K562 (cell line): Measurements from ENCODE around the gene METTL25B. TPM values are rescaled to one million over a fixed set of nuclear protein-coding genes. Genes with fewer than 3 reads are reported as not detected.

ENCODE experiments used
- ADNP ChIP-seq: fragments of 200-800 bp; sonication (Bioruptor generic); IDR thresholded peaks from 2 replicates; pipeline ENCODE4 v1.6.1; 2016; ENCODE audit warnings: missing genetic modification characterization, missing compliant biosample characterization
- ATF7 ChIP-seq: fragments of 450-650 bp; IDR thresholded peaks from 2 replicates; pipeline ENCODE4 v1.7.1; 2014; ENCODE audit warnings: mild to moderate bottlenecking, moderate library complexity
- CBX2 ChIP-seq: fragments of 200-600 bp; sonication (generic); IDR thresholded peaks from one replicate; pipeline ENCODE4 v1.6.1; 2012; ENCODE audit warnings: mild to moderate bottlenecking, low read length, inconsistent platforms; ENCODE audit not compliant: insufficient read depth, poor library complexity, severe bottlenecking
- ZNF263 ChIP-seq: sonication (generic); formaldehyde crosslinking; IDR thresholded peaks from 2 replicates; pipeline ENCODE4 v1.8.0; 2022; ENCODE audit warnings: mild to moderate bottlenecking, missing genetic modification reagents, borderline replicate concordance
- ZSCAN29 ChIP-seq: fragments of 450-650 bp; IDR thresholded peaks from 2 replicates; pipeline ENCODE4 v1.6.1; 2017
- polyA plus RNA-seq, 8 experiments: library from polyadenylated mRNA; depleted of rRNA in 4 of 8; stranded (reverse) in 5 of 8; unstranded in 3 of 8; fragments of >200 nt; fragmentation: Nextera tagmentation in 2 of 8; fragmentation: Illumina TruSeq in 1 of 8; extraction: Ambion mirVana in 2 of 8; extraction: Trizol in 1 of 8; gene quantifications; 2 replicates each; pipeline versions ENCODE4 v1.2.1 to v1.2.3, GENCODE V29; 2011 to 2014; ENCODE audit warnings: inconsistent platforms in 1 of 8, missing spikeins in 1 of 8
- total RNA-seq, 7 experiments: library from RNA; depleted of rRNA in 6 of 7; stranded (reverse); fragments of >200 nt in 6 of 7; fragmentation: Illumina TruSeq in 2 of 7; extraction: Trizol in 2 of 7; gene quantifications; 2 replicates each; pipeline versions ENCODE4 v1.2.1 to v1.2.3, GENCODE V29; 2011 to 2021; ENCODE audit warnings: low replicate concordance in 1 of 7
- TF ChIP-seq, protein P1 (sequence below), 2 experiments: IDR thresholded peaks; 2 replicates each; pipeline ENCODE4 v1.6.1; 2011; ENCODE audit warnings: borderline replicate concordance in 1 of 2, control low read depth in 1 of 2, low read depth in 1 of 2, low read length in 1 of 2, mild to moderate bottlenecking in 1 of 2, mixed read lengths in 1 of 2, moderate library complexity in 1 of 2; ENCODE audit not compliant: insufficient read depth in 1 of 2, insufficient read length in 1 of 2, poor library complexity in 1 of 2, severe bottlenecking in 1 of 2; ENCODE audit errors: extremely low read depth in 1 of 2
- TF ChIP-seq, protein P2 (sequence below), 2 experiments: fragments of 450-650 bp; conservative IDR thresholded peaks; 2 replicates each; pipeline ENCODE4 v1.6.1; 2017; ENCODE audit warnings: mild to moderate bottlenecking in 2 of 2, moderate library complexity in 2 of 2
- TF ChIP-seq, protein P3 (sequence below), 2 experiments: fragments of 450-650 bp in 1 of 2; sonication (generic) in 1 of 2; formaldehyde crosslinking in 1 of 2; IDR thresholded peaks; 2 replicates each; pipeline versions ENCODE4 v1.7.1 to v1.9.0; 2016 to 2022; ENCODE audit warnings: inconsistent platforms in 1 of 2, mild to moderate bottlenecking in 1 of 2, missing genetic modification reagents in 1 of 2
- TF ChIP-seq, protein P4 (sequence below): sonication (generic); formaldehyde crosslinking; IDR thresholded peaks from 2 replicates; pipeline ENCODE4 v1.8.0; 2022; ENCODE audit warnings: mild to moderate bottlenecking, missing genetic modification reagents

Gene METTL25B
- total and polyA plus RNA-seq, 9 of the 15 experiments (the other 6 are each of a cell fraction or from before 2014, with no cell fraction given) = 7.7 to 48.3 (median 33.1) TPM

DNA sequence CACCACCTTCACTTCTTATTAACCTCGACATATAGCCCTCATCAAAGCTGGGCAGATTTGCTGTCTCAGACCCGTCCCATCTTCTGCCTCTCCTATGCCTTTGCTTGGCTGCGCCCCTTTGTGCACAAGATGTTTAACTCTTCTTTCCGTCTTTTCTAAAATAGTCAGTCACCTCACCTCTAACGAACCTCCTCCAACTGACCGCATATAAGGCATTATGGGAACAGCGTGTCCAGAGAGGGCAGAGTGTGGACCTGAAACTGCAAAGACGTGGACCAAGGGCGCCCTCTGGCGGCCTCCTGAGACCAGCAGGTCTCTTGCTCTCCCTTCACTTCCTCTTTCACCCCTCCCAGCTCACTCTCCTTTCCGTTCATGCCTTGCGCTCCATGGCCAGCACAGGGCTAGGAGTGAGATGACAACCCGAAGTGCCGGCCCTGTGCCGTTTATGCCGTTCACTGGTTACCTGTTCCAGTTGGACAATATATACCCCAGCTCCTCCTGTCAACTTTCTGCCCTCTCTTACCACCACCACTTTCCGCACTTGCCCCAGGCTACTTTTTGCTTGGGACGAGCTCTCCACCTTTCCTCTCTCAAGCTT lies 2.5 kb upstream of the METTL25B start (continued):
- TF ChIP-seq, protein P1, sequence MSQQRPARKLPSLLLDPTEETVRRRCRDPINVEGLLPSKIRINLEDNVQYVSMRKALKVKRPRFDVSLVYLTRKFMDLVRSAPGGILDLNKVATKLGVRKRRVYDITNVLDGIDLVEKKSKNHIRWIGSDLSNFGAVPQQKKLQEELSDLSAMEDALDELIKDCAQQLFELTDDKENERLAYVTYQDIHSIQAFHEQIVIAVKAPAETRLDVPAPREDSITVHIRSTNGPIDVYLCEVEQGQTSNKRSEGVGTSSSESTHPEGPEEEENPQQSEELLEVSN (IDR thresholded peaks at IDR 0.05; ENCODE audit: borderline replicate concordance in 1 of 2, extremely low read depth in 1 of 2, insufficient read depth in 1 of 2, insufficient read length in 1 of 2, low read depth in 1 of 2, low read length in 1 of 2, poor library complexity in 1 of 2, severe bottlenecking in 1 of 2) = peak; percentile 16 to 64
- TF ChIP-seq ATF7 = peak; percentile 54; the same call in 1 of the 2 replicates
- TF ChIP-seq ZSCAN29 = 0 out of 2 replicates have a peak, but pooled peaks have one; percentile 36
- no peak for TF ChIP-seq CBX2
- TF ChIP-seq, protein P2, sequence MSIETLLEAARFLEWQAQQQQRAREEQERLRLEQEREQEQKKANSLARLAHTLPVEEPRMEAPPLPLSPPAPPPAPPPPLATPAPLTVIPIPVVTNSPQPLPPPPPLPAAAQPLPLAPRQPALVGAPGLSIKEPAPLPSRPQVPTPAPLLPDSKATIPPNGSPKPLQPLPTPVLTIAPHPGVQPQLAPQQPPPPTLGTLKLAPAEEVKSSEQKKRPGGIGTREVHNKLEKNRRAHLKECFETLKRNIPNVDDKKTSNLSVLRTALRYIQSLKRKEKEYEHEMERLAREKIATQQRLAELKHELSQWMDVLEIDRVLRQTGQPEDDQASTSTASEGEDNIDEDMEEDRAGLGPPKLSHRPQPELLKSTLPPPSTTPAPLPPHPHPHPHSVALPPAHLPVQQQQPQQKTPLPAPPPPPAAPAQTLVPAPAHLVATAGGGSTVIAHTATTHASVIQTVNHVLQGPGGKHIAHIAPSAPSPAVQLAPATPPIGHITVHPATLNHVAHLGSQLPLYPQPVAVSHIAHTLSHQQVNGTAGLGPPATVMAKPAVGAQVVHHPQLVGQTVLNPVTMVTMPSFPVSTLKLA (conservative IDR thresholded peaks at IDR 0.05) = peak; percentile 74 to 76
- peak; percentile 80 for TF ChIP-seq ZNF263 (CRISPR knock-in tag)
- TF ChIP-seq, protein P3, sequence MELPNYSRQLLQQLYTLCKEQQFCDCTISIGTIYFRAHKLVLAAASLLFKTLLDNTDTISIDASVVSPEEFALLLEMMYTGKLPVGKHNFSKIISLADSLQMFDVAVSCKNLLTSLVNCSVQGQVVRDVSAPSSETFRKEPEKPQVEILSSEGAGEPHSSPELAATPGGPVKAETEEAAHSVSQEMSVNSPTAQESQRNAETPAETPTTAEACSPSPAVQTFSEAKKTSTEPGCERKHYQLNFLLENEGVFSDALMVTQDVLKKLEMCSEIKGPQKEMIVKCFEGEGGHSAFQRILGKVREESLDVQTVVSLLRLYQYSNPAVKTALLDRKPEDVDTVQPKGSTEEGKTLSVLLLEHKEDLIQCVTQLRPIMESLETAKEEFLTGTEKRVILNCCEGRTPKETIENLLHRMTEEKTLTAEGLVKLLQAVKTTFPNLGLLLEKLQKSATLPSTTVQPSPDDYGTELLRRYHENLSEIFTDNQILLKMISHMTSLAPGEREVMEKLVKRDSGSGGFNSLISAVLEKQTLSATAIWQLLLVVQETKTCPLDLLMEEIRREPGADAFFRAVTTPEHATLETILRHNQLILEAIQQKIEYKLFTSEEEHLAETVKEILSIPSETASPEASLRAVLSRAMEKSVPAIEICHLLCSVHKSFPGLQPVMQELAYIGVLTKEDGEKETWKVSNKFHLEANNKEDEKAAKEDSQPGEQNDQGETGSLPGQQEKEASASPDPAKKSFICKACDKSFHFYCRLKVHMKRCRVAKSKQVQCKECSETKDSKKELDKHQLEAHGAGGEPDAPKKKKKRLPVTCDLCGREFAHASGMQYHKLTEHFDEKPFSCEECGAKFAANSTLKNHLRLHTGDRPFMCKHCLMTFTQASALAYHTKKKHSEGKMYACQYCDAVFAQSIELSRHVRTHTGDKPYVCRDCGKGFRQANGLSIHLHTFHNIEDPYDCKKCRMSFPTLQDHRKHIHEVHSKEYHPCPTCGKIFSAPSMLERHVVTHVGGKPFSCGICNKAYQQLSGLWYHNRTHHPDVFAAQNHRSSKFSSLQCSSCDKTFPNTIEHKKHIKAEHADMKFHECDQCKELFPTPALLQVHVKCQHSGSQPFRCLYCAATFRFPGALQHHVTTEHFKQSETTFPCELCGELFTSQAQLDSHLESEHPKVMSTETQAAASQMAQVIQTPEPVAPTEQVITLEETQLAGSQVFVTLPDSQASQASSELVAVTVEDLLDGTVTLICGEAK (IDR thresholded peaks at IDR 0.05) = 0 out of 2 replicates have a peak, but pooled peaks have one; percentile 47
- TF ChIP-seq, protein P3 (CRISPR knock-in tag; IDR thresholded peaks at IDR 0.05) = no peak
- TF ChIP-seq, protein P4, sequence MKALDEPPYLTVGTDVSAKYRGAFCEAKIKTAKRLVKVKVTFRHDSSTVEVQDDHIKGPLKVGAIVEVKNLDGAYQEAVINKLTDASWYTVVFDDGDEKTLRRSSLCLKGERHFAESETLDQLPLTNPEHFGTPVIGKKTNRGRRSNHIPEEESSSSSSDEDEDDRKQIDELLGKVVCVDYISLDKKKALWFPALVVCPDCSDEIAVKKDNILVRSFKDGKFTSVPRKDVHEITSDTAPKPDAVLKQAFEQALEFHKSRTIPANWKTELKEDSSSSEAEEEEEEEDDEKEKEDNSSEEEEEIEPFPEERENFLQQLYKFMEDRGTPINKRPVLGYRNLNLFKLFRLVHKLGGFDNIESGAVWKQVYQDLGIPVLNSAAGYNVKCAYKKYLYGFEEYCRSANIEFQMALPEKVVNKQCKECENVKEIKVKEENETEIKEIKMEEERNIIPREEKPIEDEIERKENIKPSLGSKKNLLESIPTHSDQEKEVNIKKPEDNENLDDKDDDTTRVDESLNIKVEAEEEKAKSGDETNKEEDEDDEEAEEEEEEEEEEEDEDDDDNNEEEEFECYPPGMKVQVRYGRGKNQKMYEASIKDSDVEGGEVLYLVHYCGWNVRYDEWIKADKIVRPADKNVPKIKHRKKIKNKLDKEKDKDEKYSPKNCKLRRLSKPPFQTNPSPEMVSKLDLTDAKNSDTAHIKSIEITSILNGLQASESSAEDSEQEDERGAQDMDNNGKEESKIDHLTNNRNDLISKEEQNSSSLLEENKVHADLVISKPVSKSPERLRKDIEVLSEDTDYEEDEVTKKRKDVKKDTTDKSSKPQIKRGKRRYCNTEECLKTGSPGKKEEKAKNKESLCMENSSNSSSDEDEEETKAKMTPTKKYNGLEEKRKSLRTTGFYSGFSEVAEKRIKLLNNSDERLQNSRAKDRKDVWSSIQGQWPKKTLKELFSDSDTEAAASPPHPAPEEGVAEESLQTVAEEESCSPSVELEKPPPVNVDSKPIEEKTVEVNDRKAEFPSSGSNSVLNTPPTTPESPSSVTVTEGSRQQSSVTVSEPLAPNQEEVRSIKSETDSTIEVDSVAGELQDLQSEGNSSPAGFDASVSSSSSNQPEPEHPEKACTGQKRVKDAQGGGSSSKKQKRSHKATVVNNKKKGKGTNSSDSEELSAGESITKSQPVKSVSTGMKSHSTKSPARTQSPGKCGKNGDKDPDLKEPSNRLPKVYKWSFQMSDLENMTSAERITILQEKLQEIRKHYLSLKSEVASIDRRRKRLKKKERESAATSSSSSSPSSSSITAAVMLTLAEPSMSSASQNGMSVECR (CRISPR knock-in tag) = peak; percentile 84
- no peak for TF ChIP-seq ADNP (tag)
